GM13976 (cell line): ENCODE data around the gene PANX1.

Source experiments
- DNase-seq: peaks from one replicate; pipeline ENCODE4 v3.0.0; 2012; ENCODE audit warnings: low spot score
- CTCF ChIP-seq: IDR thresholded peaks from 2 replicates; pipeline ENCODE4 v1.5.1; 2012; ENCODE audit warnings: borderline replicate concordance, mild to moderate bottlenecking; ENCODE audit not compliant: insufficient read depth; ENCODE audit errors: extremely low read depth, missing control alignments, control extremely low read depth
- in situ Hi-C: fragments of 300-500 bp; cut with MboI; formaldehyde crosslinking; loops from one replicate; pipeline ENCODE4 v1.12.0; 2022; ENCODE audit warnings: low sequenced_read_pairs, mixed read lengths, inconsistent platforms; ENCODE audit not compliant: unreplicated experiment

PANX1 gene

DNA sequence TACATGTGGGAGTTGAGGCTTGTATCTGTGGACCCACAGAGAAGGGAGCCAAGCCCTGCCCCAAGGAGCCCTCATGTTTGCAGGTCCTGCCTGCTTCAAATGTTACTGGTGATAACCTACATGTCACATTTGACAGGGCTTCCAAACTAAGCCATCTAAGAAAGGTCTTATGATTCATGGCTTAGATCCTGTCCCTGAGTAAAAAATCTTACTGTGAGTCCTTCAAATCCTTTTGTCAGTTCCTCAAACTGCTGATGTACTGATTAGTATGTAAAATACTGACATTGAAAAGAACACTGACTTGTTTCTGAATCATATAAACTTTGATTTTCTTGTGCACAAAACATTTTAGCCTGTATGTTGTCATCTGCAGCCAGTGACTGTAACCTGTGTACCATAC, 1.0 kb upstream of the PANX1 start:
- no peak for TF ChIP-seq CTCF
- in situ Hi-C loops = no loop called here

GRCh38 chr11:94128291-94128745, 323 bp upstream of the PANX1 start:
- DNase-seq = peak; percentile 47
- no peak for TF ChIP-seq CTCF
- in situ Hi-C loops = no loop called here

More for the DNA sequence above, 1.0 kb upstream of the PANX1 start:
- no peak for DNase-seq

GRCh38 chr11:94129512-94130297, 1.1 kb downstream of the PANX1 start:
- DNase-seq = no peak
- TF ChIP-seq CTCF = no peak
- in situ Hi-C loops = no loop called here

- no peak for TF ChIP-seq CTCF
- no peak for DNase-seq
- in situ Hi-C loops = no loop called here
These were observed 1.8 kb downstream of the PANX1 start for GRCh38 chr11:94130298-94131046.

- in situ Hi-C loops = no loop called here
- no peak for DNase-seq
- no peak for TF ChIP-seq CTCF
These were observed 2.5 kb downstream of the PANX1 start for GRCh38 chr11:94131047-94131717.

- no peak for DNase-seq
- in situ Hi-C loops = no loop called here
- no peak for TF ChIP-seq CTCF
These were observed 3.1 kb downstream of the PANX1 start for GRCh38 chr11:94131718-94132115.
